K562 (cell line): ENCODE data around the gene HES5. TPM values are rescaled to one million over a fixed set of nuclear protein-coding genes. Genes with fewer than 3 reads are reported as not detected.

Experiments
- ATAC-seq: fragments of 200-7000 bp; cut with Tn5 transposase; 3 replicates; pipeline ENCODE4 v1.9.1; 2020; ENCODE audit warnings: moderate library complexity
- BruUV-seq: library from RNA; stranded (reverse); fragments of 400-500 nt; replicated peaks from 2 replicates; lab custom pipeline; 2021; lab: Mats Ljungman, UMichigan
- CTCF ChIA-PET: fragments of 300-600 bp; formaldehyde crosslinking; extraction: SDS; loops from one replicate; lab custom pipeline; 2021; ENCODE audit warnings: low intra/inter-chr PET ratio; lab: Yijun Ruan, JAX
- POLR2A ChIA-PET: fragments of 300-600, 350-650 bp; sonication (Branson Sonifier 250); formaldehyde crosslinking; extraction: SDS; loops from one replicate; lab custom pipeline; 2021; ENCODE audit warnings: antibody characterized with exemption, inconsistent platforms; lab: Yijun Ruan, JAX
- DNase-seq, 4 experiments: peaks; one replicate each; pipeline versions ENCODE4 v3.0.0 to v3.0.0-alpha.2; 2011 to 2018; ENCODE audit warnings: low spot score in 3 of 4, mixed read lengths in 3 of 4; ENCODE audit errors: extremely low read depth in 1 of 4
- FAIRE-seq: peaks from 2 replicates; lab custom pipeline; 2011; peaks lifted over from hg19 to GRCh38; lab: Jason Lieb, UNC
- H2AFZ ChIP-seq: 2 replicates; pipeline ENCODE4 v1.6.0; 2011; ENCODE audit warnings: low read depth, low read length, control low read depth, inconsistent platforms
- H3K27ac ChIP-seq: fragments of 200-600 bp; 3 replicates; pipeline ENCODE4 v1.8.0; 2011; ENCODE audit warnings: low read depth, mild to moderate bottlenecking, control low read depth, inconsistent platforms, low read length, moderate library complexity, mixed read lengths; ENCODE audit errors: extremely low read depth
- H3K27me3 ChIP-seq, 2 experiments: fragments of 300-600 bp in 1 of 2; 2 replicates in 1 of 2; 3 replicates in 1 of 2; pipeline versions ENCODE4 v1.6.0 to v1.8.0; 2011; ENCODE audit warnings: inconsistent platforms in 2 of 2, low read length in 2 of 2, mild to moderate bottlenecking in 1 of 2, mixed read lengths in 1 of 2, moderate library complexity in 1 of 2; ENCODE audit not compliant: control insufficient read depth in 2 of 2, insufficient read depth in 2 of 2
- H3K36me3 ChIP-seq: fragments of 300-600 bp; 3 replicates; pipeline ENCODE4 v1.8.0; 2011; ENCODE audit warnings: mild to moderate bottlenecking, low read length, inconsistent platforms; ENCODE audit not compliant: control insufficient read depth, insufficient read depth
- H3K4me1 ChIP-seq, 2 experiments: fragments of 200-600 bp in 1 of 2; replicated peaks in 1 of 2; 2 replicates in 1 of 2; 3 replicates in 1 of 2; pipeline versions ENCODE4 v1.5.1 to v1.8.0; 2011; ENCODE audit warnings: inconsistent platforms in 2 of 2, low read length in 2 of 2, mild to moderate bottlenecking in 1 of 2, mixed read lengths in 1 of 2, moderate library complexity in 1 of 2; ENCODE audit not compliant: control insufficient read depth in 2 of 2, insufficient read depth in 2 of 2
- H3K4me2 ChIP-seq: 2 replicates; pipeline ENCODE4 v1.6.1; 2011; ENCODE audit warnings: low read length, control low read depth, inconsistent platforms, mixed read lengths; ENCODE audit not compliant: insufficient read depth
- H3K4me3 ChIP-seq: fragments of 200-600 bp; sonication (generic), shearing (Covaris generic); 2 replicates; pipeline ENCODE4 v1.5.1; 2016; ENCODE audit warnings: control low read depth, inconsistent platforms
- H3K79me2 ChIP-seq: fragments of 200-600 bp; 3 replicates; pipeline ENCODE4 v1.8.0; 2011; ENCODE audit warnings: low read length, inconsistent platforms; ENCODE audit not compliant: control insufficient read depth, insufficient read depth
- H3K9ac ChIP-seq, 2 experiments: 2 replicates each; pipeline versions ENCODE4 v1.6.0 to v1.6.1; 2011; ENCODE audit warnings: low read depth in 2 of 2, low read length in 2 of 2, control low read depth in 1 of 2, inconsistent platforms in 1 of 2, mild to moderate bottlenecking in 1 of 2, mixed read lengths in 1 of 2; ENCODE audit not compliant: insufficient read depth in 1 of 2
- H3K9me1 ChIP-seq: one replicate; pipeline ENCODE4 v1.6.0; 2011; ENCODE audit warnings: inconsistent platforms, mild to moderate bottlenecking, low read length, moderate library complexity; ENCODE audit not compliant: control insufficient read depth, insufficient read depth
- H3K9me3 ChIP-seq: replicated peaks from 2 replicates; pipeline ENCODE4 v1.5.1; 2011; ENCODE audit warnings: low read depth, low read length, inconsistent platforms; ENCODE audit not compliant: control insufficient read depth, insufficient read depth
- H4K20me1 ChIP-seq: replicated peaks from 2 replicates; pipeline ENCODE4 v1.6.1; 2011; ENCODE audit warnings: low read length, inconsistent platforms, mixed read lengths; ENCODE audit not compliant: control insufficient read depth, insufficient read depth
- ATF4 ChIP-seq: fragments of 450-650 bp; formaldehyde crosslinking; IDR thresholded peaks from 2 replicates; pipeline ENCODE4 v1.4.0; 2022; ENCODE audit warnings: mild to moderate bottlenecking, moderate library complexity
- CBX3 ChIP-seq, 2 experiments: IDR thresholded peaks; 1 replicate in 1 of 2; 2 replicates in 1 of 2; pipeline ENCODE4 v1.6.1; 2012; ENCODE audit warnings: inconsistent platforms in 2 of 2, low read length in 2 of 2, borderline replicate concordance in 1 of 2, control low read depth in 1 of 2
- CHD4 ChIP-seq: fragments of 200-600 bp; sonication (generic); IDR thresholded peaks from 3 replicates; pipeline ENCODE4 v1.6.1; 2012; ENCODE audit warnings: low read depth, mild to moderate bottlenecking, mixed read lengths, low read length, inconsistent platforms; ENCODE audit not compliant: insufficient read depth, insufficient replicate concordance, poor library complexity, severe bottlenecking
- GABPB1 ChIP-seq: sonication (generic); formaldehyde crosslinking; IDR thresholded peaks from 2 replicates; pipeline ENCODE4 v1.8.0; 2022; ENCODE audit warnings: mild to moderate bottlenecking, missing genetic modification reagents
- HMGN3 ChIP-seq: IDR thresholded peaks from 2 replicates; pipeline ENCODE4 v1.6.1; 2011; ENCODE audit warnings: borderline replicate concordance, low read depth, mild to moderate bottlenecking, mixed read lengths, low read length; ENCODE audit not compliant: insufficient read length; ENCODE audit errors: extremely low read depth
- KHSRP ChIP-seq: fragments of 450-650 bp; IDR thresholded peaks from 2 replicates; pipeline ENCODE4 v1.6.1; 2017
- LARP7 ChIP-seq: fragments of 450-650 bp; IDR thresholded peaks from 2 replicates; pipeline ENCODE4 v1.6.1; 2016
- POLR2B ChIP-seq: fragments of 450-650 bp; IDR thresholded peaks from 2 replicates; pipeline ENCODE4 v1.6.1; 2018; ENCODE audit warnings: low read depth; ENCODE audit not compliant: partially characterized antibody
- RFX5 ChIP-seq: IDR thresholded peaks from 2 replicates; pipeline ENCODE4 v1.6.1; 2011; ENCODE audit warnings: low read depth, mild to moderate bottlenecking, improper control_type of control experiment, low read length
- RHOXF2B ChIP-seq: fragments of 250-450 bp; sonication (Bioruptor Pico); conservative IDR thresholded peaks from 2 replicates; pipeline ENCODE4 v1.5.1; 2021
- SMARCA5 ChIP-seq: fragments of 450-650 bp; IDR thresholded peaks from 2 replicates; pipeline ENCODE4 v1.6.1; 2016
- TARDBP ChIP-seq: fragments of 450-650 bp; IDR thresholded peaks from 2 replicates; pipeline ENCODE4 v1.6.1; 2016
- TEAD2 ChIP-seq: fragments of 450-650 bp; IDR thresholded peaks from 2 replicates; pipeline ENCODE4 v1.6.1; 2016; ENCODE audit warnings: missing genetic modification characterization, control low read depth, missing compliant biosample characterization
- UBTF ChIP-seq, 2 experiments: IDR thresholded peaks; 2 replicates each; pipeline ENCODE4 v1.6.1; 2012; ENCODE audit warnings: improper control_type of control experiment in 2 of 2, low read depth in 2 of 2, low read length in 2 of 2, borderline replicate concordance in 1 of 2
- YY1 ChIP-seq, 3 experiments: IDR thresholded peaks; 2 replicates each; pipeline ENCODE4 v1.6.1; 2011; ENCODE audit warnings: low read length in 2 of 3, mild to moderate bottlenecking in 2 of 3, moderate library complexity in 2 of 3, borderline replicate concordance in 1 of 3, control low read depth in 1 of 3, low read depth in 1 of 3; ENCODE audit not compliant: insufficient read depth in 3 of 3, insufficient replicate concordance in 2 of 3, control insufficient read depth in 1 of 3, insufficient read length in 1 of 3; ENCODE audit errors: extremely low read depth in 1 of 3
- ZNF24 ChIP-seq: fragments of 450-650 bp; IDR thresholded peaks from 2 replicates; pipeline ENCODE4 v1.6.1; 2016
- ZNF3 ChIP-seq: fragments of 250-450 bp; sonication (Bioruptor Pico); IDR thresholded peaks from 2 replicates; pipeline ENCODE4 v1.5.0; 2021; ENCODE audit warnings: mild to moderate bottlenecking, moderate library complexity
- ZNF444 ChIP-seq: fragments of 250-450 bp; sonication (Bioruptor Pico); IDR thresholded peaks from 2 replicates; pipeline ENCODE4 v1.4.0; 2020; ENCODE audit warnings: mild to moderate bottlenecking, moderate library complexity
- WGBS: fragments of 100-300 bp; shearing (Covaris generic); methylation state at CpG from one replicate; pipeline ENCODE4 v1.1.6; 2016; ENCODE audit warnings: low coverage, mixed read lengths; ENCODE audit not compliant: insufficient coverage; ENCODE audit errors: missing lambda C conversion rate; 5-methylcytosine and 5-hydroxymethylcytosine counted together
- in situ Hi-C: fragments of 300-500 bp; cut with MboI; formaldehyde crosslinking; loops from 4 replicates; pipeline ENCODE4 v1.15.0; 2018; ENCODE audit warnings: inconsistent platforms, mixed read lengths
- intact Hi-C: fragments of 100-400 bp; cut with micrococcal nuclease; formaldehyde crosslinking; loops from 2 replicates; pipeline ENCODE4 v1.14.2; 2022
- polyA plus RNA-seq, 8 experiments: library from polyadenylated mRNA; depleted of rRNA in 4 of 8; stranded (reverse) in 5 of 8; unstranded in 3 of 8; fragments of >200 nt; fragmentation: Nextera tagmentation in 2 of 8; fragmentation: Illumina TruSeq in 1 of 8; extraction: Ambion mirVana in 2 of 8; extraction: Trizol in 1 of 8; gene quantifications; 2 replicates each; pipeline versions ENCODE4 v1.2.1 to v1.2.3, GENCODE V29; 2011 to 2014; ENCODE audit warnings: inconsistent platforms in 1 of 8, missing spikeins in 1 of 8
- total RNA-seq, 7 experiments: library from RNA; depleted of rRNA in 6 of 7; stranded (reverse); fragments of >200 nt in 6 of 7; fragmentation: Illumina TruSeq in 2 of 7; extraction: Trizol in 2 of 7; gene quantifications; 2 replicates each; pipeline versions ENCODE4 v1.2.1 to v1.2.3, GENCODE V29; 2011 to 2021; ENCODE audit warnings: low replicate concordance in 1 of 7

HES5 gene
- total and polyA plus RNA-seq, 9 of the 15 experiments (the other 6 are each of a cell fraction or from before 2014, with no cell fraction given) = not detected

- ATAC-seq (no peak), FAIRE-seq (peak; percentile 29), DNase-seq (peak in 1 of 4 experiments; percentile 62)
- H3K36me3 ChIP-seq = no peaks in the 10 kb centered on the region
- H3K27ac ChIP-seq = peak overlapping the region; percentile 78; the same call in 2 of the 3 replicates
- no peak overlapping the region for H3K4me3 ChIP-seq
- ChIA-PET CTCF (no interaction called here), POLR2A (interaction anchor here (0.6 to 1.5 kb wide), 3 partner anchors 17 to 1342 kb away, joined by 3 to 6 read pairs (median 5); partner anchors contain the start of gene PANK4)
- peaks cover 9% of the 10 kb centered on the region; the same call in 1 of the 3 replicates for H3K79me2 ChIP-seq
- no peaks in the 10 kb centered on the region; the same call in 1 of the 2 replicates for H4K20me1 ChIP-seq
- no peaks in the 10 kb centered on the region for H3K9me3 ChIP-seq
- intact Hi-C loops (loop anchor here (10.0 kb wide), 2 partner anchors 101 to 349 kb away; partner anchors contain the start of gene FAAP20), in situ Hi-C loops (loop anchor here (25.0 kb wide), 1 partner anchor 356 kb away; the partner anchor contains the start of gene FAAP20)
- H3K4me2 ChIP-seq = peak overlapping the region; percentile 82; the same call in 1 of the 2 replicates
- peaks cover 7% of the 10 kb centered on the region for H3K9me1 ChIP-seq
- 38% methylated on average over 25 of the region's 26 CpGs for WGBS
- no TSS peak for BruUV-seq
- peaks cover 68 to 96% of the 10 kb centered on the region in 2 experiments for H3K4me1 ChIP-seq
- peak overlapping the region; percentile 47 to 90; a peak in 3 of 4 replicates for H3K9ac ChIP-seq
- H2AFZ ChIP-seq = peak overlapping the region; percentile 75
- 0 out of 5 replicates have a peak, but pooled peaks cover 0 to 4% of the 10 kb centered on the region in 2 experiments for H3K27me3 ChIP-seq
- no peak for TF ChIP-seq POLR2B
- no peak for TF ChIP-seq TEAD2 (tag)
- no peak for TF ChIP-seq KHSRP
- TF ChIP-seq ZNF3 (CRISPR knock-in tag) = no peak
- TF ChIP-seq GABPB1 = peak; percentile 20; the same call in 1 of the 2 replicates
- TF ChIP-seq ZNF24 = no peak
- 0 out of 4 replicates have a peak, but pooled peaks of 1 of the 2 experiments have one; percentile 21 for TF ChIP-seq UBTF (IDR thresholded peaks at IDR 0.05; ENCODE audit: borderline replicate concordance in 1 of 2, low read depth in 2 of 2, low read length in 2 of 2)
- TF ChIP-seq RFX5 = no peak
- TF ChIP-seq ZNF444 (CRISPR knock-in tag) = no peak
- TF ChIP-seq ATF4 (CRISPR knock-in tag) = no peak
- TF ChIP-seq CBX3 (IDR thresholded peaks at IDR 0.05; ENCODE audit: borderline replicate concordance in 1 of 2, low read length in 2 of 2) = 0 out of 3 replicates have a peak, but pooled peaks of 1 of the 2 experiments have one; percentile 13
- no peak for TF ChIP-seq CHD4
- no peak for TF ChIP-seq SMARCA5
- peak in 1 of 3 experiments; percentile 5 for TF ChIP-seq YY1 (IDR thresholded peaks at IDR 0.05; ENCODE audit: borderline replicate concordance in 1 of 3, control insufficient read depth in 1 of 3, extremely low read depth in 1 of 3, insufficient read depth in 3 of 3, insufficient read length in 1 of 3, insufficient replicate concordance in 2 of 3, low read depth in 1 of 3, low read length in 2 of 3)
- no peak for TF ChIP-seq LARP7
- no peak for TF ChIP-seq TARDBP
- peak; percentile 7 for TF ChIP-seq HMGN3
- TF ChIP-seq RHOXF2B = no peak
Observed at GRCh38 chr1:2543543-2544092, 13.6 kb upstream of the HES5 start.
